ENCODE data around the gene NETO2.

The NETO2 gene

DNA sequence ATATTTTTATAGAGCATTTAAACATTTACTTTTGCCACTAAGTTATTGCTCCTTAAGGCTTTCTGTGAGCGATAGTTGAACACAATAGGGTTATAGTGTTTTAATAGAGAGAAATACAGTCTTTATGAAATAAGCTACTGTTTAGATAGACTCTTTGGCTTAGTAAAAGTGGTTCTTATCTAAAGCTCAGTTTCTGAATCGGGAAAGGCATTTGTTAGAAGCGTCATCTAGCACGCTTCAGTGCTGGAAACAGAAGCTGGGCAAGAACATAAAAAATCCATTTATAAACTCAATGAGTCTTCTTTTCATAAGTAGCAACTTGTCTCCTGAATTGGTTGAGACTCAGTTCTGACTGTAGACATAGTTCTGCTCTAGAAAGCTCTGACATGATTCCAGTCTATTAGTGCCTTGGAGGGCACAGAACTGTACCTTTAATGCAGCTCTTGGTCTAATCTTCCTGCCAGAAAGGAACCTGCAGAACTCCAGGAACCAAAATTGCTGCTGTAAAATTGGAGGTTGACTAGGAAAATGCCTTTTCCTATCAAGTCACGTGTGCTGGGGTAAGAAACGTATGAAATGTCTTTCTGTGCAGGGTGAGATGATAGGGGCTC lies 114.9 kb downstream of the NETO2 start:
- ATAC-seq, result no peak
- TF ChIP-seq ZNF70 (CRISPR knock-in tag; IDR thresholded peaks at IDR 0.05), result no peak
- TF ChIP-seq ZFP30 (CRISPR knock-in tag; IDR thresholded peaks at IDR 0.05), result no peak
- TF ChIP-seq PPARA (CRISPR knock-in tag; IDR thresholded peaks at IDR 0.05; ENCODE audit: borderline replicate concordance), result no peak
- TF ChIP-seq, protein P1, sequence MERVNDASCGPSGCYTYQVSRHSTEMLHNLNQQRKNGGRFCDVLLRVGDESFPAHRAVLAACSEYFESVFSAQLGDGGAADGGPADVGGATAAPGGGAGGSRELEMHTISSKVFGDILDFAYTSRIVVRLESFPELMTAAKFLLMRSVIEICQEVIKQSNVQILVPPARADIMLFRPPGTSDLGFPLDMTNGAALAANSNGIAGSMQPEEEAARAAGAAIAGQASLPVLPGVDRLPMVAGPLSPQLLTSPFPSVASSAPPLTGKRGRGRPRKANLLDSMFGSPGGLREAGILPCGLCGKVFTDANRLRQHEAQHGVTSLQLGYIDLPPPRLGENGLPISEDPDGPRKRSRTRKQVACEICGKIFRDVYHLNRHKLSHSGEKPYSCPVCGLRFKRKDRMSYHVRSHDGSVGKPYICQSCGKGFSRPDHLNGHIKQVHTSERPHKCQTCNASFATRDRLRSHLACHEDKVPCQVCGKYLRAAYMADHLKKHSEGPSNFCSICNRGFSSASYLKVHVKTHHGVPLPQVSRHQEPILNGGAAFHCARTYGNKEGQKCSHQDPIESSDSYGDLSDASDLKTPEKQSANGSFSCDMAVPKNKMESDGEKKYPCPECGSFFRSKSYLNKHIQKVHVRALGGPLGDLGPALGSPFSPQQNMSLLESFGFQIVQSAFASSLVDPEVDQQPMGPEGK (CRISPR knock-in tag; IDR thresholded peaks at IDR 0.05; ENCODE audit: borderline replicate concordance), result no peak
- no peak for TF ChIP-seq TCF4 (CRISPR knock-in tag; IDR thresholded peaks at IDR 0.05; ENCODE audit: borderline replicate concordance)
- TF ChIP-seq, protein P2, sequence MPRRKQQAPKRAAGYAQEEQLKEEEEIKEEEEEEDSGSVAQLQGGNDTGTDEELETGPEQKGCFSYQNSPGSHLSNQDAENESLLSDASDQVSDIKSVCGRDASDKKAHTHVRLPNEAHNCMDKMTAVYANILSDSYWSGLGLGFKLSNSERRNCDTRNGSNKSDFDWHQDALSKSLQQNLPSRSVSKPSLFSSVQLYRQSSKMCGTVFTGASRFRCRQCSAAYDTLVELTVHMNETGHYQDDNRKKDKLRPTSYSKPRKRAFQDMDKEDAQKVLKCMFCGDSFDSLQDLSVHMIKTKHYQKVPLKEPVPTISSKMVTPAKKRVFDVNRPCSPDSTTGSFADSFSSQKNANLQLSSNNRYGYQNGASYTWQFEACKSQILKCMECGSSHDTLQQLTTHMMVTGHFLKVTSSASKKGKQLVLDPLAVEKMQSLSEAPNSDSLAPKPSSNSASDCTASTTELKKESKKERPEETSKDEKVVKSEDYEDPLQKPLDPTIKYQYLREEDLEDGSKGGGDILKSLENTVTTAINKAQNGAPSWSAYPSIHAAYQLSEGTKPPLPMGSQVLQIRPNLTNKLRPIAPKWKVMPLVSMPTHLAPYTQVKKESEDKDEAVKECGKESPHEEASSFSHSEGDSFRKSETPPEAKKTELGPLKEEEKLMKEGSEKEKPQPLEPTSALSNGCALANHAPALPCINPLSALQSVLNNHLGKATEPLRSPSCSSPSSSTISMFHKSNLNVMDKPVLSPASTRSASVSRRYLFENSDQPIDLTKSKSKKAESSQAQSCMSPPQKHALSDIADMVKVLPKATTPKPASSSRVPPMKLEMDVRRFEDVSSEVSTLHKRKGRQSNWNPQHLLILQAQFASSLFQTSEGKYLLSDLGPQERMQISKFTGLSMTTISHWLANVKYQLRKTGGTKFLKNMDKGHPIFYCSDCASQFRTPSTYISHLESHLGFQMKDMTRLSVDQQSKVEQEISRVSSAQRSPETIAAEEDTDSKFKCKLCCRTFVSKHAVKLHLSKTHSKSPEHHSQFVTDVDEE (CRISPR knock-in tag; IDR thresholded peaks at IDR 0.05), result no peak
- no peak for TF ChIP-seq GLIS3 (CRISPR knock-in tag; IDR thresholded peaks at IDR 0.05)
- TF ChIP-seq ZNF8 (CRISPR knock-in tag; IDR thresholded peaks at IDR 0.05), result no peak
- no peak for TF ChIP-seq TOX (CRISPR knock-in tag; IDR thresholded peaks at IDR 0.05; ENCODE audit: borderline replicate concordance)
- TF ChIP-seq CSDC2 (CRISPR knock-in tag; IDR thresholded peaks at IDR 0.05), result no peak
- no peak for TF ChIP-seq SNAI2 (CRISPR knock-in tag; IDR thresholded peaks at IDR 0.05)
- TF ChIP-seq ISL1 (CRISPR knock-in tag; IDR thresholded peaks at IDR 0.05), result no peak
- TF ChIP-seq ZC3H10 (CRISPR knock-in tag; IDR thresholded peaks at IDR 0.05), result no peak
- TF ChIP-seq RARB (CRISPR knock-in tag; IDR thresholded peaks at IDR 0.05), result no peak
- no peak for TF ChIP-seq BACH2 (CRISPR knock-in tag; IDR thresholded peaks at IDR 0.05; ENCODE audit: borderline replicate concordance)
- TF ChIP-seq ZNF565 (CRISPR knock-in tag; conservative IDR thresholded peaks at IDR 0.05; ENCODE audit: low read depth), result no peak
- no peak for TF ChIP-seq ARNTL (CRISPR knock-in tag; IDR thresholded peaks at IDR 0.05; ENCODE audit: borderline replicate concordance, low read depth)
- TF ChIP-seq ESRRG (CRISPR knock-in tag; IDR thresholded peaks at IDR 0.05), result no peak
